Pancreas (tissue), 10 donors: ENCODE results near the gene KIFC1. TPM values are rescaled to one million over a fixed set of nuclear protein-coding genes. Genes with fewer than 3 reads are reported as not detected.

Experiments used
- ATAC-seq, 4 donors: fragments of 200-7000 bp; cut with Tn5 transposase; one replicate each; pipeline versions ENCODE4 v1.8.0 to v1.9.1; 2020; ENCODE audit warnings: mild to moderate bottlenecking in 4 of 4, moderate library complexity in 4 of 4
- DNase-seq, 6 donors: peaks; one replicate each; pipeline ENCODE4 v3.0.0-alpha.2; 2020
- FAIRE-seq: peaks from 2 replicates; lab custom pipeline; 2012; peaks lifted over from hg19 to GRCh38; lab: Jason Lieb, UNC
- H3K27ac ChIP-seq, 4 donors: fragments of 200-600 bp; sonication (generic); 1 replicate in 3 of 4; 2 replicates in 1 of 4; pipeline versions ENCODE4 v1.5.0 to v1.8.0; 2020
- H3K27me3 ChIP-seq, 4 donors: fragments of 200-600 bp; one replicate each; pipeline ENCODE4 v1.8.0; 2021
- H3K36me3 ChIP-seq, 3 donors: fragments of 200-600 bp; sonication (generic) in 1 of 3; one replicate each; pipeline versions ENCODE4 v1.5.0 to v1.8.0; 2020 to 2021
- H3K4me1 ChIP-seq, 3 donors: fragments of 200-600 bp; one replicate each; pipeline ENCODE4 v1.8.0; 2021
- H3K4me3 ChIP-seq, 4 donors: fragments of 200-600 bp; sonication (generic) in 2 of 4; one replicate each; pipeline versions ENCODE4 v1.5.0 to v1.8.0; 2020 to 2021
- H3K9me3 ChIP-seq, 4 donors: fragments of 200-600 bp; one replicate each; pipeline ENCODE4 v1.8.0; 2021
- CTCF ChIP-seq, 4 donors: fragments of 200-600 bp; sonication (generic) in 3 of 4; IDR thresholded peaks; one replicate each; pipeline versions ENCODE4 v1.5.0 to v1.8.0; 2021; ENCODE audit warnings: antibody characterized with exemption in 4 of 4
- WGBS, 2 donors: extraction: QIAGEN DNeasy Blood & Tissue Kit; methylation state at CpG; one replicate each; pipeline ENCODE4 v1.1.7; 2013; 5-methylcytosine and 5-hydroxymethylcytosine counted together
- intact Hi-C, 3 donors: fragments of 100-400 bp; cut with DNase I; formaldehyde crosslinking; loops; one replicate each; pipeline versions ENCODE4 v1.11.1 to v1.14.2; 2022
- polyA plus RNA-seq, 2 donors: library from polyadenylated mRNA; stranded (reverse); fragments of 200-250 nt; gene quantifications; one replicate each; pipeline ENCODE4 v1.2.3, GENCODE V29; 2013
- total RNA-seq, 6 donors: library from RNA; stranded (reverse); fragmentation: NEBNext Ultra II Directional in 4 of 6; extraction: Animal tissue kit (Norgen Biotek cat#: 25700) in 4 of 6; gene quantifications; one replicate each; pipeline versions ENCODE4 v1.2.1 to v1.2.4, GENCODE V29; 2021 to 2023
- donor health status: healthy with polysubstance abuse.
- donor health status: DM: no; HTN: no; CAD: no; lungs with moderate emphysema.
- donor health status: DM: no; HTN: no; CAD: no.
- donor health status: control.
- donor health status: control.
- donor health status: Bipolar disorder and iron deficiency.
- donor health status: DM: yes; HTN: yes; CAD: no.
- donor health status: DM: no; HTN: no; CAD: no.
- donor health status: DM: no; HTN: no; CAD: no.
- donor health status: DM: yes; HTN: yes; CAD: no.

Gene KIFC1
- total and polyA plus RNA-seq, 8 donors: 0.14 to 1.5 (median 0.35) TPM

GRCh38 chr6:33433001-33433543, 41.4 kb downstream of the KIFC1 start:
- Histone ChIP-seq H3K36me3 (peaks cover 0 to 2% (median 0%) of the 10 kb centered on the region in 3 donors), H3K27ac (no peak overlapping the region), H3K27me3 (no peaks in the 10 kb centered on the region), H3K4me3 (no peak overlapping the region), H3K9me3 (no peaks in the 10 kb centered on the region), H3K4me1 (peaks cover 0 to 4% (median 0%) of the 10 kb centered on the region in 3 donors)
- no peak for DNase-seq
- no peak for FAIRE-seq
- intact Hi-C loops: no loop called here
- 95 to 100% methylated on average over 1 of the region's 1 CpG for WGBS, 2 donors
- no peak for ATAC-seq
- no peak for TF ChIP-seq CTCF (IDR thresholded peaks at IDR 0.05)

DNA sequence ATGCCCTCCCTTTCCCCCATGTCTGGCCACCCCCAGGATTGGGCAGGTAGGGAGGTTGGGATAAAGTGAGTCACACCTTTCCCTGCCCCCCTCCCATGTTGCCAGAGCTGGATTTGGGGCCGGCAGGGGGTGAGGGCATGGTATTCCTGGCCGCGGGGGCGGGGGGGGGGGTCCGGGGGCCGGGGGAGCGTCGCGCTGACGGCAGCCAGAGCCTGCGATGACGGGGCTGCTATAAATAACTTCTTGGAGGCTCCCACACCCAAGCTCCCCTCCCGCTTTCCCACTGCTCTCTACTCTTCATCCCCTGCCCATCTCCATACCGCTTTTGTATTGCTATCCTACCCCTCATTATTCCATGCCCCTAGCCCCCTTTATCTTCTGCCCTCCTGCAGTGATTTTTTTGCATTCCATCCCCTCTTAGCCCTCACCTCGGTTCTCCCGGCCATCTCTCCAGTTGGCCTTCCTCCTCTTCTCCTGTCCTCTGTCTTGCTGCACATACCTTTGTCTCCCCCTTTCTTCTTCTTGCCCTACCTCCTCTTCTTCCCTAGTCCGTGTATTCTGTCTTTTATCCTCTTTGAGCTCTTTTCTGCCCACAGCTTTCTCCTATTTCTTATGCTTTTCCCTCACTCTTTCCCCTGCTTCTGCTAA, 42.0 kb downstream of the KIFC1 start:
- no peaks in the 10 kb centered on the region for H3K4me1 ChIP-seq
- peaks cover 0 to 3% (median 0%) of the 10 kb centered on the region in 3 donors for H3K36me3 ChIP-seq
- ATAC-seq (no peak), DNase-seq (no peak), FAIRE-seq (no peak)
- TF ChIP-seq CTCF (IDR thresholded peaks at IDR 0.05): no peak
- intact Hi-C loops: no loop called here
- WGBS, 2 donors: 54 to 55% methylated on average over 10 to 16 of the region's 17 CpGs
- H3K4me3 ChIP-seq: no peak overlapping the region
- H3K27me3 ChIP-seq: no peaks in the 10 kb centered on the region
- H3K27ac ChIP-seq: no peak overlapping the region
- no peaks in the 10 kb centered on the region for H3K9me3 ChIP-seq

DNA sequence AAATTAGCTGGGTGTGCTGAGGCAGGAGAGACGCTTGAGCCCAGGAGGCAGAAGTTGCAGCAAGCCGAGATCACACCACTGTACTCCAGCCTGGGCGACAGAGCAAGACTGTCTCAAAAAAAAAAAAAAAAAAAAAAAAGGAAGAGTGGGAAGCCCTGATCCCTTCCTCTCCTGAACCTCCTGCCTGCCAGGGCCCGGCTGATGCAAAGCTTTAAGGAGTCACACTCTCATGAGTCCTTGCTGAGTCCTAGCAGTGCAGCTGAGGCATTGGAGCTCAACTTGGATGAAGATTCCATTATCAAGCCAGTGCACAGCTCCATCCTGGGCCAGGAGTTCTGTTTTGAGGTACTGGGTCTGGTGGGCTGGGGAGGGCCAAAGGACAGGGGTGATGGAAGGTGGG, 43.3 kb downstream of the KIFC1 start:
- no peak overlapping the region for H3K4me3 ChIP-seq
- DNase-seq (no peak), ATAC-seq (no peak), FAIRE-seq (no peak)
- intact Hi-C loops: no loop called here
- no peak overlapping the region for H3K27ac ChIP-seq
- peaks cover 0 to 3% (median 0%) of the 10 kb centered on the region in 3 donors for H3K36me3 ChIP-seq
- 83 to 94% methylated on average over 4 of the region's 4 CpGs for WGBS, 2 donors
- TF ChIP-seq CTCF (IDR thresholded peaks at IDR 0.05): no peak
- H3K9me3 ChIP-seq: no peaks in the 10 kb centered on the region
- no peaks in the 10 kb centered on the region for H3K4me1 ChIP-seq
- no peaks in the 10 kb centered on the region for H3K27me3 ChIP-seq

DNA sequence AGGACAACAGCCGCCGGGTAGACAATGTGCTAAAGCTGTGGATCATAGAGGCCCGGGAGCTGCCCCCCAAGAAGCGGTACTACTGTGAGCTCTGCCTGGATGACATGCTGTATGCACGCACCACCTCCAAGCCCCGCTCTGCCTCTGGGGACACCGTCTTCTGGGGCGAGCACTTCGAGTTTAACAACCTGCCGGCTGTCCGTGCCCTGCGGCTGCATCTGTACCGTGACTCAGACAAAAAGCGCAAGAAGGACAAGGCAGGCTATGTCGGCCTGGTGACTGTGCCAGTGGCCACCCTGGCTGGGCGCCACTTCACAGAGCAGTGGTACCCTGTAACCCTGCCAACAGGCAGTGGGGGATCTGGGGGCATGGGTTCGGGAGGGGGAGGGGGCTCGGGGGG, 46.0 kb downstream of the KIFC1 start:
- intact Hi-C loops: no loop called here
- 90 to 96% methylated on average over 18 of the region's 18 CpGs for WGBS, 2 donors
- Histone ChIP-seq H3K27ac (no peak overlapping the region), H3K36me3 (peaks cover 0 to 3% (median 0%) of the 10 kb centered on the region in 3 donors), H3K4me1 (no peaks in the 10 kb centered on the region), H3K9me3 (no peaks in the 10 kb centered on the region), H3K27me3 (no peaks in the 10 kb centered on the region), H3K4me3 (no peak overlapping the region)
- DNase-seq (no peak), FAIRE-seq (no peak), ATAC-seq (no peak)
- TF ChIP-seq CTCF (IDR thresholded peaks at IDR 0.05): no peak

- intact Hi-C loops: no loop called here
- H3K4me3 ChIP-seq: no peak overlapping the region
- TF ChIP-seq CTCF (IDR thresholded peaks at IDR 0.05): no peak
- no peak for ATAC-seq
- WGBS, 2 donors: 95% methylated on average over 3 of the region's 3 CpGs
- H3K4me1 ChIP-seq: no peaks in the 10 kb centered on the region
- FAIRE-seq: no peak
- no peak for DNase-seq
- peaks cover 0 to 3% (median 0%) of the 10 kb centered on the region in 3 donors for H3K36me3 ChIP-seq
- no peak overlapping the region for H3K27ac ChIP-seq
- H3K9me3 ChIP-seq: no peaks in the 10 kb centered on the region
- no peaks in the 10 kb centered on the region for H3K27me3 ChIP-seq
Observed at GRCh38 chr6:33438978-33439594, 47.5 kb downstream of the KIFC1 start.
